OCI-LY3 (cell line): ENCODE results near the gene IHH.

Experiments
- EZH2phosphoT487 ChIP-seq: fragments of 200-600 bp; shearing (Covaris generic); IDR thresholded peaks from 2 replicates; pipeline ENCODE4 v1.6.1; 2018; ENCODE audit warnings: antibody characterized with exemption, mixed run types, low read depth
- TF ChIP-seq, protein P1 (sequence below): fragments of 200-600, 300-600 bp; sonication (generic); IDR thresholded peaks from 2 replicates; pipeline ENCODE4 v1.5.1; 2014; ENCODE audit warnings: antibody characterized with exemption, low read length, low read depth

DNA sequence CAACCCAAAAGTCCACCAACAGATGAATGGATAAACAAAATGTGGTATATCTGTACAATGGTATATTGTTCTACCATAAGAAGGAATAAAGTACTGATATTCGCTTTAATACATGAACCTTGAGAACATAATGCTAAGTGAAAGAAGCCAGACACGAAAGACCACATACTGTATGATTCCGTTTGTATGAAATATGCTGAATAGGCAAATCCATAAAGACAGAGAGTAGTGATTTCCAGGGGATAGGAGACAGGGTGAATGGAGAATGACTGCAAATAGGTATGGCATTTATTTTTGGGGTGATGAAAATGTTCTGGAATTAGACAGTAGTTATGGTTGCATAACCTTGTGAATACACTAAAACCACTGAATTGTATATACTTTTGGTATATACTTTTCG lies 28.6 kb upstream of the IHH start:
- TF ChIP-seq, protein P1, sequence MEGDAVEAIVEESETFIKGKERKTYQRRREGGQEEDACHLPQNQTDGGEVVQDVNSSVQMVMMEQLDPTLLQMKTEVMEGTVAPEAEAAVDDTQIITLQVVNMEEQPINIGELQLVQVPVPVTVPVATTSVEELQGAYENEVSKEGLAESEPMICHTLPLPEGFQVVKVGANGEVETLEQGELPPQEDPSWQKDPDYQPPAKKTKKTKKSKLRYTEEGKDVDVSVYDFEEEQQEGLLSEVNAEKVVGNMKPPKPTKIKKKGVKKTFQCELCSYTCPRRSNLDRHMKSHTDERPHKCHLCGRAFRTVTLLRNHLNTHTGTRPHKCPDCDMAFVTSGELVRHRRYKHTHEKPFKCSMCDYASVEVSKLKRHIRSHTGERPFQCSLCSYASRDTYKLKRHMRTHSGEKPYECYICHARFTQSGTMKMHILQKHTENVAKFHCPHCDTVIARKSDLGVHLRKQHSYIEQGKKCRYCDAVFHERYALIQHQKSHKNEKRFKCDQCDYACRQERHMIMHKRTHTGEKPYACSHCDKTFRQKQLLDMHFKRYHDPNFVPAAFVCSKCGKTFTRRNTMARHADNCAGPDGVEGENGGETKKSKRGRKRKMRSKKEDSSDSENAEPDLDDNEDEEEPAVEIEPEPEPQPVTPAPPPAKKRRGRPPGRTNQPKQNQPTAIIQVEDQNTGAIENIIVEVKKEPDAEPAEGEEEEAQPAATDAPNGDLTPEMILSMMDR: no peak
- TF ChIP-seq EZH2phosphoT487: no peak
